ENCODE results near the gene INS.
"Not testable (repeated sequence)": the region's sequence is repeated elsewhere in the genome, so short reads cannot be mapped to it uniquely, and the experiment has no call there.

The INS gene

GRCh38 chr11:2129699-2130366 lies 31.2 kb downstream of the INS start:
- DNase-seq = no peak

DNA sequence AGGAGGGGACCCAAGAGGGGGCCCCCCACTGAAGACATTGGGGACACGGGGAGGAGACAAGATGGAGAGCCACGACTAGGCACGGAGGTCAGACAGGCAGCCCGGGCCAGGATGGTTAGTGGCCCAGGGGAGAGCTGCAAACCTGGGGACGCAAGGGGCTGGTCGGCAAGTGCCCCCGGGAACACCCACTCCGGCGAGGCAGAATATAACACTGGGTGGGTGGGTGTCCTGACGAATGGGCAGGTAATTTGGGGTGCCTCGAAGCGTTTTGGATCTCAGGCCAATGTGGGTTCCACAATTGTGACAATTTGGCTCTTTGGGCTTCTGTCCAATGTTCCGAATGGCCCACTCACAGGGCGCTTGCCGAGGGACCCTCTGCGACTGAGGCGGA lies 31.7 kb downstream of the INS start:
- DNase-seq = no peak

- no peak for DNase-seq
Measured at GRCh38 chr11:2128511-2129307, 32.3 kb downstream of the INS start.

- no peak for DNase-seq
Measured at GRCh38 chr11:2128130-2128510, 32.9 kb downstream of the INS start.

- DNase-seq = no peak
Measured at GRCh38 chr11:2127482-2128129, 33.4 kb downstream of the INS start.

DNA sequence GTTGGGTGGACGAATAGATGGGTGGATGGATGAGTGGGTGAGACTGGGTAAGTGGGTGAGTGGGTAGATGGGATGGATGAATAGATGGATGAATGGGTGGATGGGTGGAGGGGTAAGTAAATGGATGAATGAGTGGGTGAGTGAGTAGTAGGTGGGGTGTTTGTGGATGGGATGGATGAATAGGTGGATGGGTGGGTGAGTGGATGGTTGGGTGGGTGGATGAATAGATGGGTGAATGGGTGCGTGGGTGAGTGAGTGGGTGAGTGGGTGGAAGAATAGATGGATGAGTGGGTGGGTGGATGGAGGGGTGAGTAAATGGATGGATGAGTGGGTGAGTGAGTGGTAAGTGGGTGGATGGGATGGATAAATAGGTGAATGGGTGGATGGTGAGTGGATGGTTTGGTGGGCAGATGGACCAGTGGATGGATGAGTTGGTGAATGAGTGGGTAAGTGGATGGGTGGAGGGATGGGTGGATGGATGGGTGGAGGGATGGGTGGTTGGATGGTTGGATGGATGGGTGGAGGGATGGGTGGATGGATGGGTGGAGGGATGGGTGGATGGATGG lies 34.4 kb downstream of the INS start:
- DNase-seq = no peak

DNA sequence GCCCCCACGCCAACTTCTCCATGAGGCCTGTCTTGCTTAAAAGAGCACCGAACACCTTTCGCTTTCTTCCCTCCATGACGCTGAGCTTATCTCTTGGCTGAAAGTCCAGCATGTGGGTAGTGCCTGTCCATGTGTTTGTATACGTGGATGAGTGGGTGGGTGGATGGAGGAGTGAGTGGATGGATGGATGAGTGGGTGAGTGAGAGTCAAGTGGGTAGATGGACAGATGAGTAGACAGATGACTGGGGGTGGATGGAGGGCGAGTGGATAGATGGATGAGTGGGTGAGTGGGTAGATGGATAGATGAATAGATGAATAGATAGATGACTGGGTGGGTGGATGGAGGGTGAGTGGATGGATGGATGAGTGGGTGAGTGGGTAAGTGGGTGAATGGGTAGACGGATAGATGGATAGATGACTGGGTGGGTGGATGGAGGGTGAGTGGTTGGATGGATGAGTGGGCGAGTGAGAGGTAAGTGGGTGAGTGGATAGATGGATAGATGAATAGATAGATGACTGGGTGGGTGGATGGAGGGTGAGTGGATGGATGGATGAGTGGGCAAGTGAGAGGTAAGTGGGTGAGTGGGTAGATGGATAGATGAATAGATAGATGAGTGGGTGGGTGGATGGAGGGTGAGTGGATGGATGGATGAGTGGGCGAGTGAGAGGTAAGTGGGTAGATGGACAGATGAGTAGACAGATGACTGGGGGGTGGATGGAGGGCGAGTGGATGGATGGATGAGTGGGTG lies 36.1 kb downstream of the INS start:
- not testable (repeated sequence) for DNase-seq

DNA sequence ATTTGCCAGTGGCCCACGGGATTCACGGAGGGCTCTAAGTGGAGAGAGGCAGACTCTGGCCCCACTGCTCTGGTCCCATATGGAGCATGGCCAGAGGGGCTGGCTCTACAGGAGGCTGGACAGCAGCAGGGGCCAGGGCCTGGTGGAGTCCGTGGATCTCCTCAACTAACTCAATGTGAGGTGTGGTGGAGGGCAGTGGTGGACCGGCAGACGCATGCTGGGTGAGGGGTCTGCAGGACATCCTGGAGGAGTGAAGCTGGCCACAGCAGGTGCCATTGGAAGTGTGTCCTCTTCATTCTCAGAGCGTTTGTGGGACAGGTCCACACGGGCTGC lies 37.4 kb downstream of the INS start:
- no peak for DNase-seq

- no peak for DNase-seq
Measured at GRCh38 chr11:2122907-2123627, 37.9 kb downstream of the INS start.

GRCh38 chr11:2122222-2122906 lies 38.6 kb downstream of the INS start:
- DNase-seq = no peak

GRCh38 chr11:2121227-2122130 lies 39.5 kb downstream of the INS start:
- DNase-seq = no peak

DNA sequence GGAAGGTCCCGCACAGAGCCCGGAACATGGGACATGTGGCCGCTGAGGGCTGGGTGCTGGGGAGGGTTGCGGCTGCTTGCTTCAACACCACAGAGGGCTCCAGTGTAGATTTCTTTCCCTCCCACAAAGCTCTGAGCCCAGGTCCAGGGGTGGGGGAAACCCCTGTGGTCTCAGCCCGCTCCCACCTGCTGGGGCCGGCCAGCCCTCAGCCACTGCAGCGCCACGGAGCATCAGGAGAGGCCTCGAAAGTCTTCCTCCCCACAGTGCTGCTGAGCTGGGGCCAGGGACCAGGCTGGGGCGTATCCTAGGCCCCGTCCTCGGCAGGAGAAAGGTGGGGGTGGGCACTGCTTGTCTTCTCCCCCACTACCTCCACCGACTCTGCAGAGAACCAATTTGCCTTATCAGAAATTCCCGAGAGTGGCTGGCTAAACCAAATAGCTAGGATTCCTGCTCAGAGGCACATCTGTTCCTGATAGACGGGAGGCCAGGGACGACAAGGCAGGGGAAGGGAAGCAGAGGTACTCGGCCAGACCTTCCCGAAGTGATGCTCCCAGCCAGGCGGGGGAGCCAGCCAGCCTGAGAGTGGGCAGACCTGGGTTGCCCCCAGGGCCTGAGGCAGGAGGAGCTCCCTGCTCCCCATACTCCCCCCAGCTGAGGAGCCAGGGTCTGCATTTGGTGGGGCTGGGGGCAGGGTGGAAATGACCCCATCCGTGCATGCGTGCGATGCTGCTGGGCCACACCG lies 40.5 kb downstream of the INS start:
- DNase-seq = no peak

DNA sequence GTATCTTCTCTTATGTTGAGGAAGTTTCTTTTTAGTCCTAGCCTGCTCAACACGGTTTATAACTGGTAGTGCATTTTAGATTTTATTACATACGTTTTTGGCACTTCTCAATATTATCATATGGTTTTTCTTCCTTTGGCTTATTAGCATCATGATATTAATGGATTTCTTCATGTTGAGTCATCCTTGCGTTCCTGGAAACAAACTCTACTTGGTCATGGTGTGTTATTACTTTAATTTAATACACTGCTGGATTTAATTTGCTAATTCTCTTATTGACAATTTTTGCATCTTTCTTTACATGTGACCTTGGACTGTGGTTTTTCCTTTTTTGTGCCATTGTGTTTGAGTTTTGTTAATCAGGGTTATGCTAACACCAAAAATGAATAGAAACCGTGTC lies 42.3 kb downstream of the INS start:
- DNase-seq = no peak

DNA sequence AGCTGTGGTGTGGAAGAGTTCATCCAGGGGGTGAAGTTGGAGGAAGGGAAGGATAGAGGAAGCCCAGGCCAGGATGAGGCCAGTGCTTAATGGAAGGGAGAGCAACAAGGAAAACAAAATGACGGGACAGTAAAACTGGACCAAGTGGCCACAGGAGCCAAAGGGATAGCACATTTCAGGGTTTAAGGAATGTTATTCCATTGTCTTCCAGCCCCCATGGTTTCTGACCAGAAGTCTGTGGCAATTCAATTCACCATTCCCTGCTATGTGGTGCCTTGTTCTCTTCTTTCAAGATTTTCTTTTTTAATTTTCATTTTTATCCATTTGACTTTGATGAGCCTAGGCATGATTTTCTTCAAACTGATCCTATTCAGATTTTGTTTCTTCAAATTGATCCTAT lies 44.3 kb downstream of the INS start:
- DNase-seq = no peak

GRCh38 chr11:2115308-2115707 lies 45.7 kb downstream of the INS start:
- no peak for DNase-seq

DNA sequence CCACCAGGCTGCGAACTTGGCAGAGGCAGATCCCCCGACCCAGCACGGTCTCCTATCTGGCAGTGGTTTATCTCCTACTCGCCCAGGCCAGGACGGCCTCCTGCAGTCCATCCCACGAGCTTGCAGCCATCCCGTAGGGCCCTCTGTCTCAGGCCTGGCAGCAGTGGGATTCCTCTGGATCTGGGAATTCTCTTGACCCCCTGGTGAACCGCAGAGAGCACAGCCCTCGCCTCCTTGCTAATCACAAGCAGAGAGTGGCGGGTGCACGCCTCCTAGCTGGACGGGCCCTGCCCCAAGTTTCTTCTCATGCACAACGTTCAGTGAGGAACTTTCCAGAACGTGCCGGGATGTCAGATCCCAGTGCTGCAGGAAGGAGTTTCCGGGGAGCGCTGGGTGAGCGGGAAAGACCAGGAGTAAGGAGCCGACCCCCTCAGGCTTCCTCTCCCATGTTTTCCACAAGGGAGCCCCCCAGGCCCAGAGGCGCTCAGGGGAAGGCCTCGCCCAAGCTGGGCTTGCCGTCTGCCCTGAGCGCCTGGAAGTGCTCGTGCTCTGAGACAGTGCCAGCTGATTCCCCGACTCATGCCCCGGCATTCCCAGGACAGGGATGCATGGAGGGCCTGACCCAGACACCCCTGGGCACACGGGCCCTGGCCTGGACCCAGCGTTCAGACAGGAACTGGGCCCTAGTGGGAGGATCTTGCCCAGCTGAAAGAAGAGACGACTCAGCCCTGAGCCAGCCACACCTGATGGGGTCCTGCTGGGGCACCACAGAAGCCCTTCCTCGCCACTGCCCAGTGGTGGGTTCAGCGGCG lies 46.4 kb downstream of the INS start:
- DNase-seq = no peak

GRCh38 chr11:2113776-2114175 lies 47.2 kb downstream of the INS start:
- no peak for DNase-seq

DNA sequence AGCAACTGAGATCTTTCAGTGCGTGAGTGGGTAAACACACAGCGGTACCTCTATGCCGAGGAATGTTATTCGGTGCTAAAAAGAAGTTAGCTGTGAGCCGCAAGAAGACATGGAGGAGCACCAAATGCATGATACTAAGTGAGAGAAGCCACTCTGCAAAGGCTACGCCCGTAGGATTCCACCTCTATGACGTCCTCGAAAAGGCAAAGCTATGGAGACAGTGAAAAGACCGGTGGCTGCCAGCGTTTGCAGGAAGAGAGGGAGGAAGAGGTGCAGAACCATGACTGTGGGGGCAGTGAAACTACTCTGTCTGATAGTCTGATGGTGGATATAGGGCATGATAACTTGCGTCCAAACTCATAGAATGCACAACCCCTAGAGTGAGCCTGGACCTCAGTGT lies 50.5 kb downstream of the INS start:
- no peak for DNase-seq
